Non-pigmented ciliary epithelial cell (primary cell): Measurements from ENCODE around the gene TIAM1.

Experiments
- DNase-seq: peaks from one replicate; pipeline ENCODE4 v3.0.0-alpha.2; 2010; ENCODE audit warnings: low read depth

Gene TIAM1

DNA sequence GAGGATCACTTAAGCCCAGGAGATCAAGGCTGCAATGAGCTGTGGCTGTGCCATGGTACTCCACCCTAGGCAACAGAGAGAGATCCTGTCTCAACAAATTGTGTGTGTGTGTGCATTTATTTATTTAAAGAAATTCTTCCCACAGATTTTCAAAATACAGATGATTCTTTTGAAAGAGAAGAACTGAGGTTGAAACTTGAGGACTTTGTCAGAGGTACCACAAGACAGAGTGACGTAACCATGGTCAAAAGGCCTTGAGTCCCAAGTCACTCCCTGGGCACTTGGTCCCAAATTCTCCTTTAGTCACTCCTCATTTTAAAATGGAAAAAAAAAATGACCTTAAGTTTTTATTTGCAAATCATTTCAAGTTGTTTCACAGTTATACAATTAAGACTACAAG lies 57.4 kb downstream of the TIAM1 start:
- DNase-seq: no peak

DNA sequence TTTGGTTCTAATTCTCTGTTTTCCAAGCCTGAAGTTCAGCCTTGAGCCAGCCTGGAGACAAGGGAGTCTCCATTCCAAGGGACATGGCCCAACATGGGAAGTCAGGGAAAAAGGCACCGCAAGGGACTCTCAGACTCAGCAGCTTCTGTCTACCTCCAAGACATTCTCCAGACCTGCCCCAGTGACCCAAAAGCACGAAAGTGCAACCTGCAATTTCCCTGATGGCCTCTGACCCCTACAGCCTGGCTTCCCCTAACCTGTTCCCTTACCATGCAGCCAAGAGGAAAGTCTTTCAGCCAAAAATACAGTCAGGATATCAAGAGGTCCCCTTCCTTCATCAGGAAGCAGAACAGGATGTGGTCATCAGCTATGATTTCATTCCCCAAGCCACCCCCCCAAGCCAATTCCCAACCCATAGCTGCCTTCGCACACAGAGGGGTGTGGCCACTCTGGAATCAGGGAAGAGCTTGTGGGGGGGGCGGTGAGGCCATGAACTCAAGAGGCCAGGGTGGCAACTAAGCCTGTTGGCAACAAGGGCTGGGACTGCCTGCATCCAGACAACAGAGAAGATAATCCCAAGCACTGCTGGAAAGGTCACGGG lies 59.2 kb downstream of the TIAM1 start:
- DNase-seq: no peak

DNA sequence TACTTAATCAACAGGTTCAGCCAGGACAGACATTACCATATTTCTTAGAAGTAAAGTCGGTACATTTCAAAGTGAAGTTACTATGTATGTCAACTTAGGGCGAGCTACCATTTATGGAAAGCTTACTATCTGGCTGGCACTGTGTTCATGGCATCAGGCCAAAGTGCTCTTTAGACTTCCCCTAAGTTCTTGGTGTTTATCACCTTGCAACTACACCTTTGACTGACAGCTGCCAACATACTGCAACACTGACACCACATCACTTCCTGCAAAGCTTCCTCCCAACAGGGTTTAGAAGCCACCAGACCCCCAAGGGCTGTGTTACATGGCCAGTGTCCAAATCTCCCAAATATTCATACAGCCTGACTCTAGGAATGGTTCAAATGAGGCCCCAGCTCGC lies 61.0 kb downstream of the TIAM1 start:
- DNase-seq: no peak

DNA sequence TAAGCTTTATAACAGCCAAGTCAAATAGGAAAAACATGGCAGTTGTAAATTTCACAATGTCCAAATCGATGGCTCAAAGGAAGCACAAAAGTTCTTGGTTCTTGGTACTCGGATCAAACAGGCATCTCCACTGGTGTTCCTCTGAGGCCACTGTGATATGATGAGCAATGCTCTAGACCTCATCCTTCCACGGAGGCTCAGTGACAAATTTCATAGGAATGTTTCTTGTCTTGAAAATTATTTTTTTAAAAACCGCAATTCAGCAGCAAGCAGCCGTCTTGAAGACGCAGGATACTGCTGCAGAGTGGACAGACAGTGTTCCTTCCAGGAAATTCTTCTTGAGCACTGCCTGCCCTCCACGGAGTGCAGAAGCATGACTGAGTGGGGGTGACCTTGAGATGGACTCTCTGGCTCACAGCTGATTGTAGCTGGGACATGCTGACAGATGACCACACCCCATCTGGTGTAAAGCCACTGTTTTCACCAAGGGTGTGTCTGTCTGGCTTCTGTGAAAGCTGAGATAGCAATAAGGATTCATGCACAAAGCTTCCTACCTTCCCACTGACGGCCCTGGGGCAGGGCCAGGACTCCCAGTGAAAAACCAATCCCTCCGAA lies 61.9 kb downstream of the TIAM1 start:
- peak; percentile 99 for DNase-seq

DNA sequence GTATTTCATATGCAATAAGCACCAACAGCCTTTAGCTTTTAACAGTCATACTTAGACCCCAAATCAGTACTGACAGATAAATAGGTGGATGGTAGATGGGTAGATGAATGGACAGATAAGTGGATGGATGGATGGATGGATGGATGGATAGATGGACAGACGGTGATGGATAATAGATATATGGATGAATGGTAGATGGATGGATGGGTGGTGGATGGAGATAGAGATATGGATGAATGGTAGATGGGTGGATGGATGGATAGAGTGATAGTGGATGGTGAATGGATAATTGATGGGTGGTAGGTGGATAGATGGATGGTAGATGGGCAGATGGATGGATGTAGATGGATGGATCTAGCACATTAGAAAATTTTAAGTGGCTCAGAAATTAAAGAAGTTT lies 62.5 kb downstream of the TIAM1 start:
- DNase-seq: no peak

DNA sequence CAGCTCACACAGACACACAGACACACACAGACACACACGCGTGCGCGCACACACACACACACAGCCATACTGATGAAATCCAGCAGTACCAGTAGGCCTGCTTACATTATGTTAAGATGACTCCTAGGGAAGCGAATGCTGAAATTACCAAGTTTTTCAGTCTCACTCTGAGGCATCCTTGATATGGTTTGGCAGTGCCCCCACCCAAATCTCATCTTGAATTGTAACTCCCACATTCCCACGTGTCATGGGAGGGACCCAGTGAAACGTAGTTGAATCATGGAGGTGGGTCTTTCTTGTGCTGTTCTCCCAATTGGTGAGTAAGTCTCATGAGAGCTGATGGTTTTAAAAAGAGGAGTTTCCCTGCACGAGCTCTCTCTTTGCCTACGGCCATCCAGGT lies 64.1 kb downstream of the TIAM1 start:
- no peak for DNase-seq

DNA sequence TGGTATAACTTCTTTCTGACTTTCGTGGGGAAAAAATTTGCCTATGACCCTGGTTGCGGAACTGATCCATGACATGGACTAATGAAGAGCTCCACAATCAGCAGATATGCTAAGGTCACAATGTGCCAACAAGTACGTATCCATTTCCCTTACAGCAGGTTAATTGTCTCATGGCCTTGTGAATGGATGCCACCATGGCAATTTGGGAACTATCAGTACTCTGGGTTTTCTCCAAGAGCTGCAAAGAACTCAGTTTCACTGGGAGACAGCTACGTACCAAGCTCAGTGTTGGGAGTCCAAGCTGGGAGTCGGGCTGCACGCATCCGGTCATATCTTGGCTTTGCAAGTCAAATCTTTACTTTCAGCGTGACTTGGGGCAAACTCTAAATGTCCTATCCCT lies 64.8 kb downstream of the TIAM1 start:
- no peak for DNase-seq

DNA sequence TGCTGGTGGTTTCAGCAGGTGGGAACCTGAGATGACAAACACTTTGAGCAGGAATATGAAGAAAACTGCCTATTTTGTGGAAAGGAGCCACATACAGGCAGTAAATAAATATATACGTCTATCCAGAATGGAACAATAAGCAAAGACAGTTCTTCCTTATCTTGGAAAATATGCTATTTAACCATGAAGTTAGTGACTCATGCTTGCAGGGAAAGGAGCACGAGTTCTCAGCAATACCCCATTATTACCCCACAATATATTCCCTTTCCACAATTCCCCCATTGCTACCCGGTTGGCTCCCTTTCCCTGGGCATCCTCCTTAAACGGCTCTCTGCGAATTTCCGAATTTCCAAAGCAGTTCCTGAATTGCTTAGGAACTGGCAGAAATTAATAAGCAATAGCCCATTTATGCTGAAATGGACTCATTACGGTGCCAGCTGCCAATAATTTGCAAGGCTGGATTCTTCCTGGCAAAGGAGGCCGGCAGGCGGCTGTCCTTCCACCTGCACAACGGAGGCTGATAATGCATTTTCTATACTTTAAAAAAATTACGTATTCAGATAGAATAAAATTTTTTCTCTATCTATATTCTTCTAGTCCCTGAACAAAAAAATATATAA lies 65.4 kb downstream of the TIAM1 start:
- no peak for DNase-seq

DNA sequence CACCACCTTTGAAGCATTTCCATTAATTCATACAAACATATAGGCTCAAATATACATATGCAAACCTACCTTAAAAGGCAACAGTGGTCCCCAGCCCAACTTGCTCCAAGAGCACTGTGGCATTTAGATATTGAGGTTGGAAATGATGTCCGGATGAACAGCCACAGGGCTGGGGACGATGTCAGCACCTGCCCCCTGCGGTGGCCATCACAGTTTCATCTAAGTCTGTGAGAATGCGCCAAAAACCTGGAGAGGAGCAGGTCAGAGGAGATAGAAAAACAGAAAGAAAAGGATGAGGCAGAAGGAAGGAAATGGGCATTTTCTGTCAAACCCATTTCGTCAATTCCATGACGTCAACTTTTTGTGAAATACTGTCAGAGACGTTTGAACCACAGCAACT lies 67.4 kb downstream of the TIAM1 start:
- no peak for DNase-seq

DNA sequence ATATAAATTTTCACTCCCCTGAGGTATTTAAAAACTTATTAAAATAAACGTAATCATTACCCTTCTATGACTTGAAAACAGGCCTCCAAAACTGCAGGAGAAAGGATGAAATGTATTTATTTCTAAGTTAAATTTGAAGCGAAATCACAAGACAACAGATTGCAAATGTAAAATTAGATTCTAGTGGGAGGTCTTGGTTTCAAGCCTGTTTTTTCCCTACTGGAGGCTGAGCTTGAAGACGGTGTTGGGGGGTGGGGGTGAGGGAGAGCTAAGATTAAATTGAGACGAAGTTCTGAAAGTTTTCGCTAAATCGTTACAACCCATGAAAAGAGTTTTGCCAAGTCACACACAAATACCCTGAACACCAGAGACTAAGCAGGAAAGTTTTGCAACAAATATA lies 68.2 kb downstream of the TIAM1 start:
- DNase-seq: no peak

DNA sequence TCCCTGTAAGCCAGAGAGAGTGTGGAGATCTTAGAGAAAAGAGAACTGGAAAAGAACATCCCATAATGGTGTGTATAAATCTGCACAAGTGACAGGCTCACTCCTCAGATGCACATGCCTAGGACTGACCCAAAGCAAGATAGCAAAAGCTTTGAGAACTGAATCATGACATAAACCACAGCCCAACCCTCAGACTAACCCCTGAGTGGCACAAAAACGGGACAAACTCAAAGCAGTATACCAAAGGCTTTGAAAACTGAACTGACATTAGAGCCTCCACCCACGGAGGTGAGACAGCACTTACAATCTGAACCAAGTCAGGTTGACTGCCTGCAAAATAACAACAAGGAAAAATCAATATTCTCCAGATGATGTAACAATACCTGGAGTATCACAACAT lies 70.8 kb downstream of the TIAM1 start:
- no peak for DNase-seq

DNA sequence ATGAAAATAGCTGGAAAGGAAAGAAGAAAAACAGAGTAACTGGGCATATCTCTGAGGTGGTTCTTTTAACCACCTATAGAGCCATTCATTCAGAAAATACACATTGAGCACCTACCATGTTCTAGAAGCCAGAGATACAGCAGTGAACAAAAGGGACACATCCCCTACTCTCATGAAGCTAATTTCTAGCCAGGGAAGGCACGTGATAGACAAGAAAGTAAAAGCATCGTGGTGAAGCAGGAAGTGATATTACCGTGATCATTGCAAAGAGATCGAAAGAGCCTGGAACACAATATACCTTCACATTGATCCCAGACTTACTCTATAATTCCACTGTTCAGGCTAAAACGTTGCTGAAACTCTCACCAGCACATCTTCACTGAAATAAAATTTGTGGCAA lies 76.0 kb downstream of the TIAM1 start:
- no peak for DNase-seq

DNA sequence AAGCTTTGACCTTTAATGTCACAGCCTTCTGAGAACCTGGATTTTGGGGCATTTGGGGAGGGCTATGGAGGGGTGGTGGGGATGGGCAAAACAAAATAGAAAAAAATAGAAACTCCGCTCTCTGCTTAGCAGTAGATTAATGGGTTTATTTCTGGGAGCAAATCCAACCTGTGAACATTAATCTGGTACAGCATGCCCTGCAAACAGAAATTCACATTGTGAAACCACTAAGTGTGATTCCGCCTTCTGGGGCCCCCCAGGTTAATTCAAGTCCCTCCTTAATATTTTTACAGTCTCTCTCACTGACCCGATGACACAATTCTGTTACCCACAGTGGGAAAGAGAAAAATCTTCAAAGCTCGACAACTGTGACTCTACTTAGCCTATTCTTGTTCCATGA lies 76.4 kb downstream of the TIAM1 start:
- no peak for DNase-seq

DNA sequence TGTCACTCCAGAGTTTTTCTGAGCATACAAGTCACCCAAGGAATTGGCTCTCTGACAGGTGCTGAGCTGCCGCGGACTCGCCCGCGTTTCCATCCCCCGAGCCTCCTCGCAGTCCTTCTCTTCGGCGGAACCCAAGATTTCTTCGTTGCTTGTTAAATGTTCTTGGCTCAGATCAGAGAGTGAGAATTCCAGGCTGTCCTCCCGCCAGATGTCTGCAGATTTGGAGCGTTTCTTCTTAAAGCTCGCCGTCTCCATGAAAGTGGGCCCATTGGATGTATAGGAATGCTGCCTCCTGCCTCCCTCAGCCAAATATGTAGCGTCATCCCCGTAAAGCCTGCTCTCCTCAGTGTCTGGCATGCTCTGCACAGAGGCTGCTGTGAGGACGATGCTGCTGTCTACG lies 77.8 kb downstream of the TIAM1 start:
- DNase-seq: no peak

DNA sequence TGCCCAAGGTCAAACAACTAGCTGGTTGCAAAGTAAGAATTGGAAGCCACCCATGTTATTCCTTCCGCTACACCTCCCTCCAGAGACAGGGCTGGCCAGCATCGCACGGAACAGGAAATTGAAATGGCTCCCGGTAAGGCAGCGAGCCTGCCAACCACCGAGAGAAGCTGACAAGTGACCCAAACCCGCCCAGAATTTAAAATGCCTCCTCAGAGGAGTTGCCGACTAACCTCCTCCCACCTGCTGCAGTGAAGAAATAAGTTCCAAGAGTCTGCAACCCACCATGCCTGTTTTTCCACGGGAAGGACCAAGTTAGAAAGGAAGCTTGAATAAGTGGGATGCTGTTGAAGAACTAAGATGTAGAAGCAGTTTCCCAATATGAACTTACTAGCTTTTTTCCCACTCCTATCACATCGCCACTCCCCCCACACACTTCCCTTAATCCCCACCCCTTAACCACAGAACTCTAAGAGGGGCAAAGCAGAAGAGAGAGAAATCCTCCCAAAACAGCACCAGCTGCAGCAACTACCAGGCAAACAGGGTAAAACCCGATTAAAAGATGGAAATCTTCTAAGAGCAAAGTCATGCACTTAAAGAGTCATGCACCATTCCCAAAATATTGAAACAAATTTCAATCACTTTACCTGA lies 78.6 kb downstream of the TIAM1 start:
- no peak for DNase-seq

DNA sequence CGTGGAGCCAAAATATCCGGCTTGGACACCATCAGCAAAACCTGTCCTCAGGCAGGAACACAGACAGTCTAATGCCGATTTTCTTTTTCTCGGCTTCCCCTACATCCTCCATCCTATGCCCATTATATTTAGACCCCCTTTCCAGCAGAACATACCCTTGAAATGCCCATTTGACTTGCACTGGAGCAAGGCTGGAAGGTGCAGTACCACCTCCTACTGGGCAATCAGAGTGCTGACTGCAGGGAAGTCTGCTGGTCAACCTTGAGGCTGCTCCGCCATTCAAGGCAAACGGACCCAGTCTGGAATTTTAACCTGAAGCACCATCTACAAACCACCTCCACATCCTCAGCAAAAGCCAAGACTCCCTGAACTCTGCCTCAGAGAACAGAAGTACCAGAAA lies 79.5 kb downstream of the TIAM1 start:
- no peak for DNase-seq

DNA sequence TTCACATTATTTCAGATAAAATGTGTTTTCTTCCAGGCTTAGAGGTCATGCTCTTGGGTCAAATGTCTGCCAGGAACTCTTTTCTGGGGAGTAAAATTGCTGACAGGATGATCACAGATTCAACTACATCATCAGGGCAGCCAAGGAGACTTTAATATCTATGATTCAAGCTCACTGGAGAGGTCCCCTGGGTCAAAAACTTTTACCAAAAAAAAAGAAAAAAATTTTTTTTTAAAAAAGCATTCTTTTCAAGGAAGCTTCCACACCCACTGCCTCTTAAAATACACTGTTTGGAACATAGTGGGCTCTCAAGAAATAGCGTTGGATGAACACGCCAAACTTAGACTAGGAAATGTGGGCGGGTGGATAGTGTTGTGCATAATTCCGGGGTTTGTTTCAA lies 81.3 kb downstream of the TIAM1 start:
- DNase-seq: no peak

DNA sequence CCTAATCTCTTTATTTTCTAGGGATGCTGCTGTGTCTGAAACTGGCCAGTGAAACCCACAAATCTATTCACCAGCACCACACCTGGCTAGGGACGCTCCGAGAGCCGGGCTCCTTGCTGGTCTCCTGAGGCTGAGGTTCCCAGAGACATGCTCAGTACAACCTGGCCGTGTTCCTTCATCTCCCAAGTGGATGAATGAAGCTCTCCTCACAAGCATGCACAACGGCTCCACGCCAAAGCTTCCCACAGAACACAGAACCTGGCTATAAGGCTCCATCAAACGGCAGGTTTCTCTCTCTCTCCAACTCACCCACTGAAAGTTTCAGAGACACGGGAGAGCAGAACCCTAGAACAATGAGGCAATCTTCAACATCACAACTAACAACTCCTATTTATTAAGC lies 82.3 kb downstream of the TIAM1 start:
- DNase-seq: no peak

DNA sequence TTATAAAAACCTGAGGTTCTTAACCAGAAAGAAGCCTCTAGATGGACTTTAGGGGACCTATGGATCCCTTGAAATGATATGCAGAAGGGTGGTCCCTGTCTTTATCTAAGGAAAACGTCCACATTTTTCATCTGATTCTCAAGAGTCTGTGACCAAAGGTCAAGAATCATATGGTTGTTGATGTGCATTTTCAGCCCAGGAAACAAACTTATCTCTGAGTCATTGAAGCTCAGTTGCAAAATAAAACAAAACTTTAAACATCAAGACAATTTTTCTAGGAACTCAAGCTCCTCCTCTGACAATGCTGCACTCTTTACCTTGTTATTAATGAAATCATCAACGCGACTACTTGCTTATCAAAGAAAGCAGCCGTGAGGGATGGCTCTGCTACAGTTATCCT lies 83.3 kb downstream of the TIAM1 start:
- DNase-seq: no peak

DNA sequence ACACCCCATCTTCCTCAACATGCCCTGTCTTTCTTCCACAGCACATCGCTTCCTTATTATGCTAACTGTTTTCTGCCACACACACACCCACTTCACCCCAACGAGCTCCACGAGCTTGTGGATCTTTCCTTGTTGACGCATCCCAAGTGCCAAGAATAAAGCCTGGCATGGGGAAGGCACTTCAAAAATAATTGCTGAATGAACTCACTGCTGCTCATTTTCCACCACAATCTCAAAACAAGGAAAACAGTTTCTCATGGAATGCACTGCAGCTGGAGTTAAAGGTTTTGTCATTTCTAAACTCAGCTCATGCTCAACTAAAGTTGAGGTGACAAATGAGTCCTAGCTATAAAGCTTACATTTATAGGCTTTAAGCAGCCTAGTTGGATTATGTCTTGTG lies 86.0 kb downstream of the TIAM1 start:
- no peak for DNase-seq

DNA sequence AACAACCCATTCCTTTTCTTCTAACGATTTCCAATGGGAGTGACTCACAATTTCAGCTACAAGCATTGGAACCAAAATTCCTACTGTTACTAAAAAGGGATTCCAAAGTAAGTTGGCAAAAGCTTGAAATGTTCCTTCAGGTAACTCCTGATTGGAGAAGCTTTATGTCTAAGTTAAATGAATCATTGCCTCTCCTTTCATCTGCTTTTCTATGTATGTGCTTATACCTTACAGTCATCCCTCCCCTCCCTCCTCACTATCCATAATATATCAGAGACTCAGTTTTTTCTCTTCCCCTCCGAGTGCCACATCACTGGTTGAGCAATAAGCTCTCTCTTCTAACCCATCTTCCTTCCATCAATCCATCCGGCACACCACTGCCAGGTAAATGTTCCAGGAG lies 86.8 kb downstream of the TIAM1 start:
- DNase-seq: no peak

DNA sequence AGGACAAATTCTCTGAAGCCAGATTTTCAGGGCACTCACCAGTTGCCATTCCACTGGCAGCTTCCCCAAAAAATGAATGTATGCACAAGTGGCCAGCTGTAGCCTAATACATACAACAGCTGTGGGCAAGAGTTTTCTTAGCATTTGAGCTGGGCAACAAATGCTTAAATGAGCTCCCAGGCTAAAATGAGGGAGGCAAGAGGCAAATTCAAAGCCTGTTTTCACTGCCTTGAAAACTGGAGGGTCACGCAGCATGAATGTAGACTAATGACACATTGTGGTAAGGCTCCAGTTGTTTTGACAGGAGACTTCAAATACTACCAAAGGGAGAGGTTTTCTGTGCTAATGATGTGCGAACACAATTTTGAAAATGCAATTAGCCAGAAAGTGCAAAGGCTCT lies 88.2 kb downstream of the TIAM1 start:
- DNase-seq: no peak

DNA sequence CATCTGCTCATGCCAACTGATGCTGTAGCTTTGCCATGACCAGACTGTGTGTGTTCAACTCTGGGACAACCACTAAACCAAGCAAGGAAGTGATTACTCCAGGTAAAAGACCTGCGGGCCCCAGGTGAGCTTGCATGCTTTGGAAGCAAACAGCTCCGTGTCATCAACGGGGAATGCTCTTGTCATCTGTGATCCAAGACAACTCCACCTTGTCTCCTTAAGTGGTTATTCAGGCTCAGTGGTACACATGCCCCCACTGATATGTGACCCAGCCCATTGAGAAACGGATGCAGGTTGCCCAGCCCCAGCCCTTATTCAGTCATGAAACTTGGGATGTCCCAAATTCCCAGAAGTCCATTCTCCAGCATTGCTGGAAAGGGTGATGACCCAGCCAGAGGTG lies 89.0 kb downstream of the TIAM1 start:
- DNase-seq: no peak

DNA sequence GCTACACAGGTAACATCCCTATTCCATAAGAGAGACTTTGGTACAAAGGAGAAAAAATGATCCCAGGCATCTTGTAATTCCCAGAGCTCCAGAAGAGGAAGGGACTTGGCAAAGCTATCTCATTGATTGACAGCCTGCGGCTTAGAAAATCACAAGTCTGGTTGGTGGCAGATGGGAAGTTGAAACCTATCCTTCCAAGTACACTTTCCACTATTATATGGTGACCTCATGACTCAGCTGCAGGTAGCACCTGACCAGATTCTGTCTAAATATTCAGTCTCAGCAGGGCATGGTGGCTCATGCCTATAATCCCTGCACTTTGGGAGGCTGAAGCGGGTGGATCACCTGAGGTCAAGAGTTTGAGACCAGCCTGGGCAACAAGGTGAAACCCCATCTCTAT lies 89.9 kb downstream of the TIAM1 start:
- no peak for DNase-seq
